Trophoblast cell (in vitro differentiated cells and primary cell): ENCODE results near the gene PITPNM1.
A peak's percentile ranks its signal among the peaks of the same experiment; 100 is the strongest.

ENCODE experiments used
- DNase-seq, 2 donors: peaks; one replicate each; pipeline ENCODE4 v3.0.0-alpha.2; 2016
- H2AFZ ChIP-seq: 2 replicates; pipeline ENCODE4 v1.6.1; 2013; ENCODE audit warnings: low read length, moderate library complexity, mild to moderate bottlenecking; ENCODE audit not compliant: insufficient read depth, poor library complexity
- H2AK5ac ChIP-seq: 2 replicates; pipeline ENCODE4 v1.6.1; 2013; ENCODE audit warnings: mild to moderate bottlenecking, low read length
- H2BK120ac ChIP-seq: 2 replicates; pipeline ENCODE4 v1.6.1; 2013; ENCODE audit warnings: low read length, mild to moderate bottlenecking, moderate library complexity; ENCODE audit not compliant: insufficient read depth, poor library complexity
- H2BK12ac ChIP-seq: 2 replicates; pipeline ENCODE4 v1.6.1; 2013; ENCODE audit warnings: mild to moderate bottlenecking, low read length, moderate library complexity
- H2BK5ac ChIP-seq: 2 replicates; pipeline ENCODE4 v1.6.1; 2013; ENCODE audit warnings: low read length, low read depth, moderate library complexity, mild to moderate bottlenecking; ENCODE audit not compliant: poor library complexity
- H3K14ac ChIP-seq: 2 replicates; pipeline ENCODE4 v1.6.1; 2013; ENCODE audit warnings: mild to moderate bottlenecking, low read length
- H3K18ac ChIP-seq: 2 replicates; pipeline ENCODE4 v1.6.1; 2013; ENCODE audit warnings: mild to moderate bottlenecking, low read length
- H3K23ac ChIP-seq: 2 replicates; pipeline ENCODE4 v1.6.1; 2013; ENCODE audit warnings: low read length
- H3K27ac ChIP-seq: 2 replicates; pipeline ENCODE4 v1.5.1; 2013; ENCODE audit warnings: low read depth, mild to moderate bottlenecking, inconsistent platforms, low read length, moderate library complexity
- H3K27me3 ChIP-seq: 2 replicates; pipeline ENCODE4 v1.6.1; 2013; ENCODE audit warnings: inconsistent platforms, mild to moderate bottlenecking, low read length, moderate library complexity; ENCODE audit not compliant: insufficient read depth
- H3K36me3 ChIP-seq, 2 experiments: 1 replicate in 1 of 2; 2 replicates in 1 of 2; pipeline ENCODE4 v1.6.1; 2013; ENCODE audit warnings: low read length in 2 of 2, mild to moderate bottlenecking in 2 of 2, moderate library complexity in 1 of 2; ENCODE audit not compliant: insufficient read depth in 2 of 2, control insufficient read depth in 1 of 2
- H3K4ac ChIP-seq: 2 replicates; pipeline ENCODE4 v1.6.1; 2013; ENCODE audit warnings: low read depth, mild to moderate bottlenecking, low read length, moderate library complexity
- H3K4me1 ChIP-seq, 2 experiments: 1 replicate in 1 of 2; 2 replicates in 1 of 2; pipeline ENCODE4 v1.6.1; 2013; ENCODE audit warnings: low read length in 2 of 2, mild to moderate bottlenecking in 2 of 2, moderate library complexity in 1 of 2; ENCODE audit not compliant: insufficient read depth in 2 of 2, control insufficient read depth in 1 of 2
- H3K4me2 ChIP-seq: 2 replicates; pipeline ENCODE4 v1.6.1; 2013; ENCODE audit warnings: inconsistent platforms, mild to moderate bottlenecking, low read length, moderate library complexity
- H3K4me3 ChIP-seq: 2 replicates; pipeline ENCODE4 v1.5.1; 2013; ENCODE audit warnings: mild to moderate bottlenecking, low read depth, low read length, inconsistent platforms
- H3K79me1 ChIP-seq: one replicate; pipeline ENCODE4 v1.6.1; 2013; ENCODE audit warnings: low read length
- H3K79me2 ChIP-seq: 2 replicates; pipeline ENCODE4 v1.6.1; 2013; ENCODE audit warnings: low read length, mild to moderate bottlenecking; ENCODE audit not compliant: control insufficient read depth, insufficient read depth, poor library complexity
- H3K9ac ChIP-seq: 2 replicates; pipeline ENCODE4 v1.6.1; 2013; ENCODE audit warnings: mild to moderate bottlenecking, low read length
- H3K9me3 ChIP-seq: 2 replicates; pipeline ENCODE4 v1.6.1; 2013; ENCODE audit warnings: low read depth, mild to moderate bottlenecking, control low read depth, inconsistent platforms, low read length; ENCODE audit not compliant: insufficient read depth
- H4K12ac ChIP-seq: 2 replicates; pipeline ENCODE4 v1.6.1; 2013; ENCODE audit warnings: low read depth, mild to moderate bottlenecking, low read length, moderate library complexity
- H4K8ac ChIP-seq: 2 replicates; pipeline ENCODE4 v1.6.1; 2013; ENCODE audit warnings: low read depth, mild to moderate bottlenecking, low read length, moderate library complexity
- H4K91ac ChIP-seq: one replicate; pipeline ENCODE4 v1.6.1; 2013; ENCODE audit warnings: low read depth, mild to moderate bottlenecking, low read length, moderate library complexity
- WGBS: extraction: QIAGEN DNeasy Blood & Tissue Kit; methylation state at CpG from one replicate; pipeline ENCODE4 v1.1.7; 2013; ENCODE audit warnings: missing lambda C conversion rate; ENCODE audit not compliant: insufficient read length, insufficient coverage; ENCODE audit errors: extremely low coverage; 5-methylcytosine and 5-hydroxymethylcytosine counted together

Gene PITPNM1

GRCh38 chr11:67464411-67465188, 40.6 kb downstream of the PITPNM1 start:
- peak overlapping the region; percentile 21 for H2BK12ac ChIP-seq
- DNase-seq = peak; percentile 91 to 94
- H3K4me2 ChIP-seq = peak overlapping the region; percentile 86
- peak overlapping the region; percentile 83 for H3K18ac ChIP-seq
- peak overlapping the region; percentile 68 for H4K12ac ChIP-seq
- peak overlapping the region; percentile 84 for H3K4me3 ChIP-seq
- peak overlapping the region; percentile 75 for H3K27ac ChIP-seq
- peak overlapping the region; percentile 96 for H4K8ac ChIP-seq
- peak overlapping the region; percentile 58 for H2BK5ac ChIP-seq
- peaks cover 23% of the 10 kb centered on the region for H3K79me1 ChIP-seq
- H3K4me1 ChIP-seq = peaks cover 18 to 28% of the 10 kb centered on the region in 2 experiments
- no CpG with 5 or more reads among the region's 56 CpGs for WGBS
- H2AK5ac ChIP-seq = peak overlapping the region; percentile 33
- H3K14ac ChIP-seq = peak overlapping the region; percentile 87
- peak overlapping the region; percentile 59 for H3K4ac ChIP-seq
- H2BK120ac ChIP-seq = peak overlapping the region; percentile 62
- H3K9ac ChIP-seq = peak overlapping the region; percentile 87
- H3K23ac ChIP-seq = no peak overlapping the region
- peaks cover 15% of the 10 kb centered on the region for H3K79me2 ChIP-seq
- no peaks in the 10 kb centered on the region for H3K9me3 ChIP-seq
- H3K36me3 ChIP-seq = no peaks in the 10 kb centered on the region
- H3K27me3 ChIP-seq = no peaks in the 10 kb centered on the region
- peak overlapping the region; percentile 75 for H2AFZ ChIP-seq
- H4K91ac ChIP-seq = peak overlapping the region; percentile 90

DNA sequence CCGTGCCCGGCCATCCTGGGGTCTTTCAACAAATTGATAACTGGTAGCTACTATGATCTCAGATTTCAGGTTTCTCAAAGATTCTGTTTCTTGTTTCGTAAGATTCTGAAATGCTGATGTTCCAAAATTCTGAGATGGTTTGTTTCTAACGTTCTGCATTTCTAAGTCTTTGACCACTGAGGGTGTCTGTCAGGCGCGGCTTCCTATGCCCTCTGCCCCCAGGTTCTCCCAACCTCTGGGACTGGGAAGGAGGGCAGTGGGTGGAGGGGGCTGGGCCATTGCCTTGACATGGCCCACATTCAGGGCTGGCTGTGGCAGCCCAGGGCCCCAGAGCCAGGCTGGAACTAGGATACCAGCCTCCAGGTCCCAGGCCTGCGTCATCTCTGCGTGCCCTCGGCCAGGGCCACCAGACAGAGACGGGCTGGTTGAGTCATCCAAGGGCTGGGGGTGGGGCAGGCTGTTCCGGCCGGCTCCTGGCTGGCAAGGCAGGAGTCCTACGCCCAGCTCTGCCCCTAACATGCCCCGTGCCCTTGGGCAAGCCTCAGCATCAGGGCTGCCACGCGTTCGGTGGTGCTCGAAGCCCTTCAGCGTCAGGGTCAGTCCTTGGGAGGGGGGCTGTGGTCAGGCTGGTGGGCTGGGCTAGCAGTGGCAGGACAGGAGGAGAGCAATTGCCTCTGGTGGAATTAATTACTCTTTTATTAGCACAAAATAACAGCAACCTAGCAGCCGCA, 41.3 kb downstream of the PITPNM1 start:
- no peak overlapping the region for H3K4me3 ChIP-seq
- H3K9me3 ChIP-seq = no peaks in the 10 kb centered on the region
- peaks cover 19% of the 10 kb centered on the region for H3K79me1 ChIP-seq
- peak overlapping the region; percentile 65 for H3K18ac ChIP-seq
- H3K27me3 ChIP-seq = no peaks in the 10 kb centered on the region
- H3K27ac ChIP-seq = peak overlapping the region; percentile 29
- H3K79me2 ChIP-seq = peaks cover 12% of the 10 kb centered on the region
- peak overlapping the region; percentile 16 for H2BK120ac ChIP-seq
- peaks cover 16 to 26% of the 10 kb centered on the region in 2 experiments for H3K4me1 ChIP-seq
- H2AK5ac ChIP-seq = peak overlapping the region; percentile 81
- H3K36me3 ChIP-seq = no peaks in the 10 kb centered on the region
- peak overlapping the region; percentile 43 for H3K4me2 ChIP-seq
- peak overlapping the region; percentile 83 for H4K91ac ChIP-seq
- H4K8ac ChIP-seq = peak overlapping the region; percentile 93
- peak overlapping the region; percentile 68 for H4K12ac ChIP-seq
- H3K9ac ChIP-seq = no peak overlapping the region
- peak overlapping the region; percentile 32 for H2BK5ac ChIP-seq
- H2AFZ ChIP-seq = peak overlapping the region; percentile 75
- peak overlapping the region; percentile 21 for H2BK12ac ChIP-seq
- H3K23ac ChIP-seq = no peak overlapping the region
- peak overlapping the region; percentile 80 for H3K14ac ChIP-seq
- H3K4ac ChIP-seq = no peak overlapping the region
- DNase-seq = peak; percentile 95 to 96
- WGBS = no CpG with 5 or more reads among the region's 20 CpGs

GRCh38 chr11:67463186-67463585, 42.0 kb downstream of the PITPNM1 start:
- peaks cover 7% of the 10 kb centered on the region for H3K79me2 ChIP-seq
- H4K12ac ChIP-seq = no peak overlapping the region
- no peak overlapping the region for H3K23ac ChIP-seq
- H3K18ac ChIP-seq = no peak overlapping the region
- H3K4me3 ChIP-seq = no peak overlapping the region
- no peaks in the 10 kb centered on the region for H3K27me3 ChIP-seq
- peak overlapping the region; percentile 18 for H2AFZ ChIP-seq
- no peak overlapping the region for H3K4me2 ChIP-seq
- no peaks in the 10 kb centered on the region for H3K36me3 ChIP-seq
- peaks cover 13% of the 10 kb centered on the region for H3K79me1 ChIP-seq
- H2BK12ac ChIP-seq = no peak overlapping the region
- peak overlapping the region; percentile 52 for H2BK5ac ChIP-seq
- H3K27ac ChIP-seq = no peak overlapping the region
- peak; percentile 95 to 96 for DNase-seq
- no peak overlapping the region for H3K9ac ChIP-seq
- H2BK120ac ChIP-seq = peak overlapping the region; percentile 2
- WGBS = no CpG with 5 or more reads among the region's 10 CpGs
- no peak overlapping the region for H3K4ac ChIP-seq
- peak overlapping the region; percentile 79 for H4K91ac ChIP-seq
- H2AK5ac ChIP-seq = no peak overlapping the region
- H4K8ac ChIP-seq = peak overlapping the region; percentile 29
- H3K4me1 ChIP-seq = peaks cover 12 to 23% of the 10 kb centered on the region in 2 experiments
- no peaks in the 10 kb centered on the region for H3K9me3 ChIP-seq
- H3K14ac ChIP-seq = no peak overlapping the region

- no CpG with 5 or more reads among the region's 19 CpGs for WGBS
- H2BK120ac ChIP-seq = no peak overlapping the region
- no peak overlapping the region for H3K4me2 ChIP-seq
- no peaks in the 10 kb centered on the region for H3K27me3 ChIP-seq
- H3K4ac ChIP-seq = no peak overlapping the region
- H3K9ac ChIP-seq = no peak overlapping the region
- no peak overlapping the region for H2AFZ ChIP-seq
- H3K18ac ChIP-seq = no peak overlapping the region
- H3K36me3 ChIP-seq = no peaks in the 10 kb centered on the region
- no peak overlapping the region for H4K12ac ChIP-seq
- H3K27ac ChIP-seq = no peak overlapping the region
- no peak overlapping the region for H3K23ac ChIP-seq
- H2BK5ac ChIP-seq = no peak overlapping the region
- H3K14ac ChIP-seq = no peak overlapping the region
- H4K8ac ChIP-seq = no peak overlapping the region
- H3K79me1 ChIP-seq = no peaks in the 10 kb centered on the region
- no peak overlapping the region for H2AK5ac ChIP-seq
- no peaks in the 10 kb centered on the region for H3K79me2 ChIP-seq
- H4K91ac ChIP-seq = peak overlapping the region; percentile 15
- H2BK12ac ChIP-seq = no peak overlapping the region
- H3K4me3 ChIP-seq = no peak overlapping the region
- no peak for DNase-seq
- no peaks in the 10 kb centered on the region for H3K4me1 ChIP-seq
- H3K9me3 ChIP-seq = no peaks in the 10 kb centered on the region
Observed at GRCh38 chr11:67458266-67458665, 46.9 kb downstream of the PITPNM1 start.
